ENCODE measurements around the gene FAM219A.

FAM219A gene

GRCh38 chr9:34400275-34400674 lies 58.1 kb downstream of the FAM219A start:
- Histone ChIP-seq H3K9me3 (ENCODE audit: insufficient read depth, low read depth, low read length) (no peaks in the 10 kb centered on the region), H3K27ac (ENCODE audit: low read depth, low read length) (no peak overlapping the region), H3K4me1 (ENCODE audit: insufficient read depth, low read length) (no peaks in the 10 kb centered on the region), H3K9ac (ENCODE audit: low read depth, low read length) (no peak overlapping the region), H3K36me3 (ENCODE audit: insufficient read depth, low read length) (no peaks in the 10 kb centered on the region), H3K4me3 (ENCODE audit: low read length) (no peak overlapping the region), H3K27me3 (ENCODE audit: insufficient read depth, low read length) (no peaks in the 10 kb centered on the region)
- 82% methylated on average over 12 of the region's 12 CpGs for WGBS

- Histone ChIP-seq H3K27ac (ENCODE audit: low read depth, low read length) (no peak overlapping the region), H3K36me3 (ENCODE audit: insufficient read depth, low read length) (no peaks in the 10 kb centered on the region), H3K9me3 (ENCODE audit: insufficient read depth, low read depth, low read length) (no peaks in the 10 kb centered on the region), H3K4me1 (ENCODE audit: insufficient read depth, low read length) (no peaks in the 10 kb centered on the region), H3K4me3 (ENCODE audit: low read length) (no peak overlapping the region), H3K9ac (ENCODE audit: low read depth, low read length) (no peak overlapping the region), H3K27me3 (ENCODE audit: insufficient read depth, low read length) (no peaks in the 10 kb centered on the region)
- WGBS = 91% methylated on average over 4 of the region's 4 CpGs
Measured at GRCh38 chr9:34399729-34400128, 58.6 kb downstream of the FAM219A start.

GRCh38 chr9:34398875-34399274 lies 59.5 kb downstream of the FAM219A start:
- Histone ChIP-seq H3K27ac (ENCODE audit: low read depth, low read length) (no peak overlapping the region), H3K4me3 (ENCODE audit: low read length) (no peak overlapping the region), H3K4me1 (ENCODE audit: insufficient read depth, low read length) (no peaks in the 10 kb centered on the region), H3K27me3 (ENCODE audit: insufficient read depth, low read length) (no peaks in the 10 kb centered on the region), H3K9ac (ENCODE audit: low read depth, low read length) (no peak overlapping the region), H3K36me3 (ENCODE audit: insufficient read depth, low read length) (no peaks in the 10 kb centered on the region), H3K9me3 (ENCODE audit: insufficient read depth, low read depth, low read length) (no peaks in the 10 kb centered on the region)
- WGBS = no CpG with 5 or more reads among the region's 1 CpG

- Histone ChIP-seq H3K27me3 (ENCODE audit: insufficient read depth, low read length) (peaks cover 13% of the 10 kb centered on the region; the same call in 1 of the 2 replicates), H3K36me3 (ENCODE audit: insufficient read depth, low read length) (no peaks in the 10 kb centered on the region), H3K4me1 (ENCODE audit: insufficient read depth, low read length) (no peaks in the 10 kb centered on the region), H3K9ac (ENCODE audit: low read depth, low read length) (no peak overlapping the region), H3K4me3 (ENCODE audit: low read length) (no peak overlapping the region), H3K27ac (ENCODE audit: low read depth, low read length) (no peak overlapping the region), H3K9me3 (ENCODE audit: insufficient read depth, low read depth, low read length) (no peaks in the 10 kb centered on the region)
- WGBS = 75% methylated on average over 6 of the region's 7 CpGs
Measured at GRCh38 chr9:34396276-34397214, 61.8 kb downstream of the FAM219A start.

- Histone ChIP-seq H3K4me3 (ENCODE audit: low read length) (no peak overlapping the region), H3K36me3 (ENCODE audit: insufficient read depth, low read length) (no peaks in the 10 kb centered on the region), H3K27ac (ENCODE audit: low read depth, low read length) (no peak overlapping the region), H3K27me3 (ENCODE audit: insufficient read depth, low read length) (peaks cover 17% of the 10 kb centered on the region; the same call in 1 of the 2 replicates), H3K4me1 (ENCODE audit: insufficient read depth, low read length) (no peaks in the 10 kb centered on the region), H3K9ac (ENCODE audit: low read depth, low read length) (no peak overlapping the region), H3K9me3 (ENCODE audit: insufficient read depth, low read depth, low read length) (no peaks in the 10 kb centered on the region)
- 85% methylated on average over 1 of the region's 1 CpG for WGBS
Measured at GRCh38 chr9:34392511-34392910, 65.9 kb downstream of the FAM219A start.

GRCh38 chr9:34387239-34387638 lies 71.1 kb downstream of the FAM219A start:
- Histone ChIP-seq H3K36me3 (ENCODE audit: insufficient read depth, low read length) (no peaks in the 10 kb centered on the region), H3K9me3 (ENCODE audit: insufficient read depth, low read depth, low read length) (no peaks in the 10 kb centered on the region)
- WGBS = 95% methylated on average over 4 of the region's 4 CpGs

GRCh38 chr9:34386656-34387055 lies 71.7 kb downstream of the FAM219A start:
- peaks cover 33% of the 10 kb centered on the region for H3K27me3 ChIP-seq (ENCODE audit: insufficient read depth, low read length)
- no peak overlapping the region for H3K4me3 ChIP-seq (ENCODE audit: low read length)
- no peak overlapping the region for H3K27ac ChIP-seq (ENCODE audit: low read depth, low read length)
- 91% methylated on average over 3 of the region's 3 CpGs for WGBS
- H3K9me3 ChIP-seq (ENCODE audit: insufficient read depth, low read depth, low read length) = no peaks in the 10 kb centered on the region
- no peaks in the 10 kb centered on the region for H3K36me3 ChIP-seq (ENCODE audit: insufficient read depth, low read length)
- H3K9ac ChIP-seq (ENCODE audit: low read depth, low read length) = no peak overlapping the region
- no peaks in the 10 kb centered on the region for H3K4me1 ChIP-seq (ENCODE audit: insufficient read depth, low read length)

More at GRCh38 chr9:34387239-34387638, 71.1 kb downstream of the FAM219A start:
- Histone ChIP-seq H3K4me1 (ENCODE audit: insufficient read depth, low read length) (no peaks in the 10 kb centered on the region), H3K9ac (ENCODE audit: low read depth, low read length) (no peak overlapping the region), H3K4me3 (ENCODE audit: low read length) (no peak overlapping the region), H3K27me3 (ENCODE audit: insufficient read depth, low read length) (peaks cover 28% of the 10 kb centered on the region), H3K27ac (ENCODE audit: low read depth, low read length) (no peak overlapping the region)

- no peak overlapping the region for H3K9ac ChIP-seq (ENCODE audit: low read depth, low read length)
- 95% methylated on average over 6 of the region's 6 CpGs for WGBS
- H3K4me3 ChIP-seq (ENCODE audit: low read length) = no peak overlapping the region
- peaks cover 38% of the 10 kb centered on the region for H3K27me3 ChIP-seq (ENCODE audit: insufficient read depth, low read length)
- no peak overlapping the region for H3K27ac ChIP-seq (ENCODE audit: low read depth, low read length)
- no peaks in the 10 kb centered on the region for H3K36me3 ChIP-seq (ENCODE audit: insufficient read depth, low read length)
- no peaks in the 10 kb centered on the region for H3K9me3 ChIP-seq (ENCODE audit: insufficient read depth, low read depth, low read length)
- H3K4me1 ChIP-seq (ENCODE audit: insufficient read depth, low read length) = no peaks in the 10 kb centered on the region
Measured at GRCh38 chr9:34385561-34386230, 72.7 kb downstream of the FAM219A start.

- Histone ChIP-seq H3K27ac (ENCODE audit: low read depth, low read length) (no peak overlapping the region), H3K27me3 (ENCODE audit: insufficient read depth, low read length) (peaks cover 49% of the 10 kb centered on the region), H3K36me3 (ENCODE audit: insufficient read depth, low read length) (no peaks in the 10 kb centered on the region), H3K4me1 (ENCODE audit: insufficient read depth, low read length) (peaks cover 6% of the 10 kb centered on the region; the same call in 1 of the 2 replicates), H3K9ac (ENCODE audit: low read depth, low read length) (no peak overlapping the region), H3K9me3 (ENCODE audit: insufficient read depth, low read depth, low read length) (no peaks in the 10 kb centered on the region), H3K4me3 (ENCODE audit: low read length) (no peak overlapping the region)
- WGBS = 88% methylated on average over 7 of the region's 7 CpGs
Measured at GRCh38 chr9:34384368-34385165, 73.8 kb downstream of the FAM219A start.

- H3K36me3 ChIP-seq (ENCODE audit: insufficient read depth, low read length) = no peaks in the 10 kb centered on the region
- no peak overlapping the region for H3K27ac ChIP-seq (ENCODE audit: low read depth, low read length)
- H3K4me3 ChIP-seq (ENCODE audit: low read length) = no peak overlapping the region
- peaks cover 6% of the 10 kb centered on the region; the same call in 1 of the 2 replicates for H3K4me1 ChIP-seq (ENCODE audit: insufficient read depth, low read length)
- H3K27me3 ChIP-seq (ENCODE audit: insufficient read depth, low read length) = peaks cover 51% of the 10 kb centered on the region
- 79% methylated on average over 4 of the region's 4 CpGs for WGBS
- no peak overlapping the region for H3K9ac ChIP-seq (ENCODE audit: low read depth, low read length)
- H3K9me3 ChIP-seq (ENCODE audit: insufficient read depth, low read depth, low read length) = no peaks in the 10 kb centered on the region
Measured at GRCh38 chr9:34383904-34384303, 74.5 kb downstream of the FAM219A start.

Data from HUES64 (cell line).